A673 (cell line): ENCODE measurements around the gene CSTPP1.

Source experiments
- CTCF ChIP-seq: fragments of 300-800, 200-600 bp; sonication (generic); conservative IDR thresholded peaks from 2 replicates; pipeline ENCODE4 v1.5.1; 2017; ENCODE audit warnings: low read depth, mild to moderate bottlenecking, antibody characterized with exemption, low read length, moderate library complexity, mixed read lengths
- EZH2 ChIP-seq: fragments of 200-600 bp; sonication (generic); IDR thresholded peaks from 2 replicates; pipeline ENCODE4 v1.6.1; 2017; ENCODE audit warnings: borderline replicate concordance, low read depth, mild to moderate bottlenecking, mixed read lengths, antibody characterized with exemption, low read length; ENCODE audit not compliant: poor library complexity, severe bottlenecking

GRCh38 chr11:47185305-47186075, 248.9 kb downstream of the CSTPP1 start:
- 0 out of 2 replicates have a peak, but pooled peaks have one; percentile 5 for TF ChIP-seq CTCF
- no peak for TF ChIP-seq EZH2
